KMS-11 (cell line): Measurements from ENCODE around the gene ARID1B.

Experiments used
- H2AFZ ChIP-seq: fragments of 200-600 bp; sonication (generic); 2 replicates; pipeline ENCODE4 v1.6.1; 2016; ENCODE audit warnings: antibody characterized with exemption, mixed run types, low read depth
- H3K27ac ChIP-seq: fragments of 200-600 bp; sonication (generic); 2 replicates; pipeline ENCODE4 v1.6.1; 2016; ENCODE audit warnings: mild to moderate bottlenecking, mixed run types
- H3K27me3 ChIP-seq: fragments of 200-600 bp; sonication (generic); 2 replicates; pipeline ENCODE4 v1.6.1; 2017; ENCODE audit warnings: mild to moderate bottlenecking, low read depth, mixed run types, moderate library complexity; ENCODE audit not compliant: insufficient read depth
- H3K36me3 ChIP-seq: fragments of 200-600 bp; sonication (generic); 2 replicates; pipeline ENCODE4 v1.6.1; 2017; ENCODE audit warnings: mild to moderate bottlenecking, mixed run types; ENCODE audit not compliant: insufficient read depth
- H3K4me1 ChIP-seq: fragments of 200-600 bp; sonication (generic); 2 replicates; pipeline ENCODE4 v1.6.1; 2016; ENCODE audit warnings: mild to moderate bottlenecking, low read depth, mixed run types; ENCODE audit not compliant: poor library complexity, severe bottlenecking
- H3K4me2 ChIP-seq: fragments of 200-600 bp; sonication (generic); 2 replicates; pipeline ENCODE4 v1.7.0; 2016; ENCODE audit warnings: mild to moderate bottlenecking, mixed run types
- H3K4me3 ChIP-seq: fragments of 200-600 bp; sonication (generic); IDR thresholded peaks from 2 replicates; pipeline ENCODE4 v1.6.1; 2017; ENCODE audit warnings: low read depth, low read length, mixed read lengths; ENCODE audit not compliant: insufficient read depth
- H3K79me2 ChIP-seq: fragments of 200-600 bp; sonication (generic); 2 replicates; pipeline ENCODE4 v1.6.1; 2016; ENCODE audit warnings: low read depth, mixed run types; ENCODE audit not compliant: insufficient read depth
- H3K9ac ChIP-seq: fragments of 200-600 bp; sonication (generic); 2 replicates; pipeline ENCODE4 v1.6.1; 2016; ENCODE audit warnings: mild to moderate bottlenecking, mixed run types
- H4K20me1 ChIP-seq: fragments of 200-600 bp; sonication (generic); 2 replicates; pipeline ENCODE4 v1.6.1; 2016; ENCODE audit warnings: mild to moderate bottlenecking, mixed run types; ENCODE audit not compliant: insufficient read depth
- TF ChIP-seq, protein P1 (sequence below): fragments of 200-600 bp; sonication (generic); conservative IDR thresholded peaks from 2 replicates; pipeline ENCODE4 v1.6.1; 2017; ENCODE audit warnings: low read depth, mild to moderate bottlenecking, antibody characterized with exemption, low read length, moderate library complexity, mixed read lengths

ARID1B gene

DNA sequence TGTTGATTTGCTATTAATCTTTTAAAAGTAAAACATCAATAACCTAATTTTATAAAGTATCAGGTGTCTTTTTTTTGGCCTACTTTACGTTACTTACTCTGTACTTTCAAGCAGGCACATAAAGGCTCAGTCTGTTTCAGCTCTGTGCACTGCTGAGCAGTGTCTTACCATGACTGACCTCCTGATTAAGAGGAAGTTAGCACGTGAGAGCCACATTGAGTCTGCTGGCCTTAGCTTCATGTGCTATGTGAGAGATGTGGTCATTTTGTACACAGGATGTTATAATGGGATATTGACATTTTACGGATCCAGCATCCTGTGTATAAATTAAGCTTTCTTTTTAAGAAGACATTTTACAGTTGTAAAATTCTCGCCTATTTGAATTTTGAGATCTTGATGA is 31.9 kb downstream of the ARID1B start:
- Histone ChIP-seq H3K4me1 (peaks cover 11% of the 10 kb centered on the region), H3K79me2 (peaks cover 97% of the 10 kb centered on the region), H3K4me2 (no peak overlapping the region), H3K27me3 (no peaks in the 10 kb centered on the region), H4K20me1 (0 out of 2 replicates have a peak, but pooled peaks cover 3% of the 10 kb centered on the region), H3K36me3 (no peaks in the 10 kb centered on the region), H2AFZ (no peak overlapping the region), H3K4me3 (no peak overlapping the region), H3K9ac (no peak overlapping the region), H3K27ac (no peak overlapping the region)
- TF ChIP-seq, protein P1, sequence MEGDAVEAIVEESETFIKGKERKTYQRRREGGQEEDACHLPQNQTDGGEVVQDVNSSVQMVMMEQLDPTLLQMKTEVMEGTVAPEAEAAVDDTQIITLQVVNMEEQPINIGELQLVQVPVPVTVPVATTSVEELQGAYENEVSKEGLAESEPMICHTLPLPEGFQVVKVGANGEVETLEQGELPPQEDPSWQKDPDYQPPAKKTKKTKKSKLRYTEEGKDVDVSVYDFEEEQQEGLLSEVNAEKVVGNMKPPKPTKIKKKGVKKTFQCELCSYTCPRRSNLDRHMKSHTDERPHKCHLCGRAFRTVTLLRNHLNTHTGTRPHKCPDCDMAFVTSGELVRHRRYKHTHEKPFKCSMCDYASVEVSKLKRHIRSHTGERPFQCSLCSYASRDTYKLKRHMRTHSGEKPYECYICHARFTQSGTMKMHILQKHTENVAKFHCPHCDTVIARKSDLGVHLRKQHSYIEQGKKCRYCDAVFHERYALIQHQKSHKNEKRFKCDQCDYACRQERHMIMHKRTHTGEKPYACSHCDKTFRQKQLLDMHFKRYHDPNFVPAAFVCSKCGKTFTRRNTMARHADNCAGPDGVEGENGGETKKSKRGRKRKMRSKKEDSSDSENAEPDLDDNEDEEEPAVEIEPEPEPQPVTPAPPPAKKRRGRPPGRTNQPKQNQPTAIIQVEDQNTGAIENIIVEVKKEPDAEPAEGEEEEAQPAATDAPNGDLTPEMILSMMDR: no peak

DNA sequence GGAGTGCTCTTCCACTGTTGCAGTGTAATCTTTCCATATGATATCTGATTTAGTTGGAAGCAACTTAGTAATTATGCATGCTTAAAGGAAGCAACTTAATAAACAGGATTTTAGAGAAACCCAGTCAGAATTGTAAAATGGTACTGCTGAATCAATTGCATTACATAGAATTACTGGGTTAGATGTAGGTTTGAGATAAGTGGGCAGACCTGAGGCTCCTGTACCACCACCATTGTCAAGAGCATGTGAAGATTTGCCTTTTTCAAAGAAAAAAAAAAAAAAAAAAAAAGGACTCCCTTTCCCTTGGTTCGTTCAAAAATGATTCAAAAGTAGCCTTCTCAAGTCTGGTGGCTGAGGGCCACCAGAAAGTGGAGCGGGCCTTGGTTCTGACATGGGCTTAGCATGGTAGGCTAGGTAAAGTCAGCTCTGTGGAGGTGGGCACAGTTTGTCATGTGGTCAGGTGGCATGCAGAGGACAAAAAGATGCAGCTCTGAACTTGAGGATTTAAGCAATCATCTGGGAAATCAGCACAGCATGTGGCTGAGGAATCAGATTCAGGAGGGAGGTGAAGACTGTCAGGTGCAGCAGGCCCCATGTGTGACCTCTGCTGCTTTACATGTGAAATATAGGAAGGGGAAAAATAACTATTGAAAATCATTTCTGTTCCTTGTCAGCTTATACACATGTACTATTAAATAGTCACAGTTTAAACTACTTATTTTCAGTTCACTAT is 32.4 kb downstream of the ARID1B start:
- H3K9ac ChIP-seq: no peak overlapping the region
- H3K4me3 ChIP-seq: no peak overlapping the region
- H4K20me1 ChIP-seq: 0 out of 2 replicates have a peak, but pooled peaks cover 3% of the 10 kb centered on the region
- no peaks in the 10 kb centered on the region for H3K27me3 ChIP-seq
- no peak overlapping the region for H3K27ac ChIP-seq
- no peaks in the 10 kb centered on the region for H3K36me3 ChIP-seq
- H3K4me2 ChIP-seq: no peak overlapping the region
- peaks cover 97% of the 10 kb centered on the region for H3K79me2 ChIP-seq
- peaks cover 11% of the 10 kb centered on the region for H3K4me1 ChIP-seq
- no peak overlapping the region for H2AFZ ChIP-seq
- TF ChIP-seq, protein P1: no peak

DNA sequence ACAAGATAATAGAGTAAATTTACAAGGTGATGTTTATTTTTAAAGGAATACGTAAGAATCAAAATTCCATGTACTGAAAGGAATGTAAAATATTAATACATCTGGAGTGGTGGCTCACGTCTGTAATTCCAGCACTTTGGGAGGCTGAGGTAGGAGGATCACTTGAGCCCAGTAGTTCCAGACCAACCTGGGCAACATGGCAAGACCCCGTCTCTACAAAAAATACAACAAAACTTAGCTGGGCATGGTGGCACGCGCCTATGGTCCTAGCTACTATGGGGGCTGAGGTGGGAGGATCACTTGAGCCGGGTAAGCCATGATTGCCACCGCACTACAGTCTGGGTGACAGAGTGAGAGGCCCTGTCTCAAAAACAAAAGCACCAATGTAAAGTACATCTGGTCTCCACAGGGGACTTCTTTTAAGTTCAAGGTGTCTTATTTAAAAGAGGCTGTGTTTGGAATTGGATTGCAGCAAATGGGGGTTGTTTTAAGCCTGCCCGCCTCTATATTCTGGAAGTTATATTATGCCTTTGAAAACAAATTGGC is 36.9 kb downstream of the ARID1B start:
- TF ChIP-seq, protein P1: no peak
- Histone ChIP-seq H3K79me2 (peaks cover 97% of the 10 kb centered on the region), H3K36me3 (no peaks in the 10 kb centered on the region), H3K4me1 (peaks cover 10% of the 10 kb centered on the region), H3K27me3 (no peaks in the 10 kb centered on the region), H3K4me2 (no peak overlapping the region), H3K4me3 (no peak overlapping the region), H2AFZ (no peak overlapping the region), H3K27ac (no peak overlapping the region), H4K20me1 (peaks cover 16% of the 10 kb centered on the region), H3K9ac (no peak overlapping the region)

DNA sequence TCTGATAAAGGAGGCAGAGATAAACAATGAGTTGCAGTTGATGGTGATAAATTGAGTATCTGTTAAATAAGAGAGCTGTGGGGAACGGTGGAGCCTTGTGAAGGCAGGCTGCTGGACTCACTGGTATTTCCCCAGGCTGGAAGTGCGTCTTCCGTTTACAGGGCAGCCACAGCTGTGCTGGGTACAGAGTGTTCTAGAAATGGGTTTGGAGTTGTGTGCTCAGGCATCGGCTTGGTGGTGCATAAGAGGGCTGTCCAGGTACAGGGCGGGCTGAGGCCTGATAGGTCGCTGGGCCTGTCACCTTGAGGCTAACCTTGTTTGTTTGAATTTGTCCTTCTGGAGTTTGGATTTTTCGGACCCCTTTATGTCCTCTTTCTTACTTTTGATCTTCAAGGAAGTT is 39.3 kb downstream of the ARID1B start:
- TF ChIP-seq, protein P1: no peak
- Histone ChIP-seq H3K79me2 (peaks cover 97% of the 10 kb centered on the region), H3K4me1 (peaks cover 4% of the 10 kb centered on the region), H3K9ac (no peak overlapping the region), H3K27me3 (no peaks in the 10 kb centered on the region), H4K20me1 (peaks cover 18% of the 10 kb centered on the region), H3K4me3 (no peak overlapping the region), H2AFZ (no peak overlapping the region), H3K36me3 (no peaks in the 10 kb centered on the region), H3K27ac (no peak overlapping the region), H3K4me2 (no peak overlapping the region)
